Measurements from ENCODE around the gene PRDM16. TPM values are rescaled to one million over a fixed set of nuclear protein-coding genes. Genes with fewer than 3 reads are reported as not detected.

PRDM16 gene
- total and polyA plus RNA-seq, 2 of the 4 experiments (the other 2 are of a cell fraction): 0.02 TPM; not detected in 1

DNA sequence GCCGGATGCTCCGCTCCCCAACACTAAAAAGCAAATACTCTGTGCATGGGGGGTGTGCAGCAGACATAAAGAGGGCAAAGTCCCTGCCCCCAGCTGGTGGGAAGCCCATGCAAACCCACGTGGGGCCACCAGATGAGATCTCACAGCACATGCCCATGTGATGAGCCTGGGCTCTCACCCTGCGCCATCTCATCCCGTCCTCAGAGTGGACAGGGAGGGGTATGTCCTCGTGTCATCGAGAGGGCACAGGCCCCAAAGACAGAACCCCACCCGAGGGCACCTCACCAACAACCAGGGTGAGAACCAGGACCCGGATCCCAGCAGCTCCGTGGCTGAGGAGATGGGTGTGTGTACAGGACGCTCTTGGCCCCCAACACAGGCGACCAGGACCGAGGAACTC is 360.3 kb downstream of the PRDM16 start:
- Histone ChIP-seq H4K8ac (ENCODE audit: low read depth in 2 of 2, low read length in 2 of 2) (no peak overlapping the region), H2BK5ac (ENCODE audit: low read depth, low read length, poor library complexity, severe bottlenecking) (no peak overlapping the region), H4K20me1 (ENCODE audit: insufficient read depth, low read length) (no peaks in the 10 kb centered on the region), H3K4me1 (ENCODE audit: control insufficient read depth, insufficient read depth, low read length) (no peaks in the 10 kb centered on the region), H3K23ac (ENCODE audit: low read depth, low read length) (no peak overlapping the region), H3K9me1 (ENCODE audit: insufficient read depth, low read length) (no peaks in the 10 kb centered on the region), H3K4me2 (ENCODE audit: low read depth, low read length) (no peak overlapping the region), H2BK20ac (ENCODE audit: low read depth, low read length) (no peak overlapping the region), H2AFZ (replicated peaks; ENCODE audit: low read length, poor library complexity) (no peak overlapping the region), H3K27me3 (ENCODE audit: control insufficient read depth, insufficient read depth, low read length) (peaks cover 2% of the 10 kb centered on the region; the same call in 1 of the 2 replicates), H3K18ac (ENCODE audit: low read depth, low read length) (no peak overlapping the region), H4K91ac (ENCODE audit: insufficient read depth, low read depth, low read length) (no peak overlapping the region), H3K56ac (ENCODE audit: extremely low read depth, insufficient read depth, low read length) (no peak overlapping the region), H2AK9ac (replicated peaks; ENCODE audit: low read depth, low read length, poor library complexity) (no peak overlapping the region), H4K5ac (ENCODE audit: low read depth, low read length) (no peak overlapping the region), H2AK5ac (ENCODE audit: low read depth, low read length) (no peak overlapping the region), H3K4ac (ENCODE audit: low read depth, low read length) (no peak overlapping the region), H3K9me3 (ENCODE audit: control insufficient read depth, insufficient read depth, low read length) (no peaks in the 10 kb centered on the region), H2BK15ac (ENCODE audit: low read depth, low read length) (no peak overlapping the region), H2BK120ac (ENCODE audit: low read depth, low read length) (no peak overlapping the region), H3K9ac (ENCODE audit: low read depth, low read length) (no peak overlapping the region), H3K14ac (replicated peaks; ENCODE audit: low read depth, low read length) (no peak overlapping the region), H3K27ac (ENCODE audit: insufficient read depth, low read length) (no peak overlapping the region), H3K36me3 (ENCODE audit: control insufficient read depth, insufficient read depth, low read length) (no peaks in the 10 kb centered on the region), H3K79me1 (ENCODE audit: low read depth in 1 of 2, low read length in 2 of 2) (no peaks in the 10 kb centered on the region), H3K4me3 (ENCODE audit: insufficient read depth, low read depth, low read length) (no peak overlapping the region)
- dilution Hi-C loops (cut with HindIII; ENCODE audit: low sequenced_read_pairs, unreplicated experiment) (no loop called here), intact Hi-C loops (cut with micrococcal nuclease) (no loop called here), in situ Hi-C loops (cut with MboI; ENCODE audit: low sequenced_read_pairs) (no loop called here)
- no TSS peak for BruUV-seq (replicated peaks)
- DNase-seq: no peak
- ATAC-seq (ENCODE audit: low read depth): no peak
- ChIA-PET CTCF (no interaction called here), POLR2A (ENCODE audit: unreplicated experiment) (no interaction called here)
- no peak for TF ChIP-seq RCOR1 (IDR thresholded peaks at IDR 0.05; ENCODE audit: insufficient replicate concordance, low read length)
- TF ChIP-seq FOS (IDR thresholded peaks at IDR 0.05; ENCODE audit: low read depth, low read length): no peak
- no peak for TF ChIP-seq CHD1 (IDR thresholded peaks at IDR 0.05; ENCODE audit: low read depth, low read length)
- TF ChIP-seq MAFK (IDR thresholded peaks at IDR 0.05; ENCODE audit: low read depth, low read length): no peak
- TF ChIP-seq SMC3 (IDR thresholded peaks at IDR 0.05; ENCODE audit: low read depth, low read length): no peak
- no peak for TF ChIP-seq MXI1 (IDR thresholded peaks at IDR 0.05; ENCODE audit: borderline replicate concordance, low read depth, low read length)
- TF ChIP-seq, protein P1, sequence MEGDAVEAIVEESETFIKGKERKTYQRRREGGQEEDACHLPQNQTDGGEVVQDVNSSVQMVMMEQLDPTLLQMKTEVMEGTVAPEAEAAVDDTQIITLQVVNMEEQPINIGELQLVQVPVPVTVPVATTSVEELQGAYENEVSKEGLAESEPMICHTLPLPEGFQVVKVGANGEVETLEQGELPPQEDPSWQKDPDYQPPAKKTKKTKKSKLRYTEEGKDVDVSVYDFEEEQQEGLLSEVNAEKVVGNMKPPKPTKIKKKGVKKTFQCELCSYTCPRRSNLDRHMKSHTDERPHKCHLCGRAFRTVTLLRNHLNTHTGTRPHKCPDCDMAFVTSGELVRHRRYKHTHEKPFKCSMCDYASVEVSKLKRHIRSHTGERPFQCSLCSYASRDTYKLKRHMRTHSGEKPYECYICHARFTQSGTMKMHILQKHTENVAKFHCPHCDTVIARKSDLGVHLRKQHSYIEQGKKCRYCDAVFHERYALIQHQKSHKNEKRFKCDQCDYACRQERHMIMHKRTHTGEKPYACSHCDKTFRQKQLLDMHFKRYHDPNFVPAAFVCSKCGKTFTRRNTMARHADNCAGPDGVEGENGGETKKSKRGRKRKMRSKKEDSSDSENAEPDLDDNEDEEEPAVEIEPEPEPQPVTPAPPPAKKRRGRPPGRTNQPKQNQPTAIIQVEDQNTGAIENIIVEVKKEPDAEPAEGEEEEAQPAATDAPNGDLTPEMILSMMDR (conservative IDR thresholded peaks at IDR 0.05; ENCODE audit: low read depth, low read length): no peak
- TF ChIP-seq RAD21 (IDR thresholded peaks at IDR 0.05; ENCODE audit: low read length): no peak
- TF ChIP-seq RFX5 (IDR thresholded peaks at IDR 0.05; ENCODE audit: low read depth, low read length): no peak
- TF ChIP-seq POLR2A (IDR thresholded peaks at IDR 0.05; ENCODE audit: low read depth, low read length): no peak
- no peak for TF ChIP-seq NFE2L2 (IDR thresholded peaks at IDR 0.05; ENCODE audit: low read depth, low read length)
- no peak for TF ChIP-seq MAZ (IDR thresholded peaks at IDR 0.05; ENCODE audit: borderline replicate concordance, low read depth, low read length)
- TF ChIP-seq, protein P2, sequence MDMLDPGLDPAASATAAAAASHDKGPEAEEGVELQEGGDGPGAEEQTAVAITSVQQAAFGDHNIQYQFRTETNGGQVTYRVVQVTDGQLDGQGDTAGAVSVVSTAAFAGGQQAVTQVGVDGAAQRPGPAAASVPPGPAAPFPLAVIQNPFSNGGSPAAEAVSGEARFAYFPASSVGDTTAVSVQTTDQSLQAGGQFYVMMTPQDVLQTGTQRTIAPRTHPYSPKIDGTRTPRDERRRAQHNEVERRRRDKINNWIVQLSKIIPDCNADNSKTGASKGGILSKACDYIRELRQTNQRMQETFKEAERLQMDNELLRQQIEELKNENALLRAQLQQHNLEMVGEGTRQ (IDR thresholded peaks at IDR 0.05; ENCODE audit: low read depth, low read length): no peak
- no peak for TF ChIP-seq CEBPB (IDR thresholded peaks at IDR 0.05; ENCODE audit: low read depth, low read length)
- no peak for TF ChIP-seq BHLHE40 (IDR thresholded peaks at IDR 0.05; ENCODE audit: low read depth, low read length)
- TF ChIP-seq, protein P3, sequence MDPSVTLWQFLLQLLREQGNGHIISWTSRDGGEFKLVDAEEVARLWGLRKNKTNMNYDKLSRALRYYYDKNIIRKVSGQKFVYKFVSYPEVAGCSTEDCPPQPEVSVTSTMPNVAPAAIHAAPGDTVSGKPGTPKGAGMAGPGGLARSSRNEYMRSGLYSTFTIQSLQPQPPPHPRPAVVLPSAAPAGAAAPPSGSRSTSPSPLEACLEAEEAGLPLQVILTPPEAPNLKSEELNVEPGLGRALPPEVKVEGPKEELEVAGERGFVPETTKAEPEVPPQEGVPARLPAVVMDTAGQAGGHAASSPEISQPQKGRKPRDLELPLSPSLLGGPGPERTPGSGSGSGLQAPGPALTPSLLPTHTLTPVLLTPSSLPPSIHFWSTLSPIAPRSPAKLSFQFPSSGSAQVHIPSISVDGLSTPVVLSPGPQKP (IDR thresholded peaks at IDR 0.05; ENCODE audit: borderline replicate concordance, low read depth, low read length): no peak
- WGBS, 2 experiments (ENCODE audit: extremely low coverage in 2 of 2, insufficient read length in 1 of 2): 49% methylated on average over 2 of the region's 13 CpGs; no CpG with 5 or more reads in 1 of the 2 experiments
